ENCODE results near the gene CCDC77. TPM values are rescaled to one million over a fixed set of nuclear protein-coding genes. Genes with fewer than 3 reads are reported as not detected.

The CCDC77 gene
- total and polyA plus RNA-seq, 12 donors: 5.1 to 47.5 (median 9.3) TPM

DNA sequence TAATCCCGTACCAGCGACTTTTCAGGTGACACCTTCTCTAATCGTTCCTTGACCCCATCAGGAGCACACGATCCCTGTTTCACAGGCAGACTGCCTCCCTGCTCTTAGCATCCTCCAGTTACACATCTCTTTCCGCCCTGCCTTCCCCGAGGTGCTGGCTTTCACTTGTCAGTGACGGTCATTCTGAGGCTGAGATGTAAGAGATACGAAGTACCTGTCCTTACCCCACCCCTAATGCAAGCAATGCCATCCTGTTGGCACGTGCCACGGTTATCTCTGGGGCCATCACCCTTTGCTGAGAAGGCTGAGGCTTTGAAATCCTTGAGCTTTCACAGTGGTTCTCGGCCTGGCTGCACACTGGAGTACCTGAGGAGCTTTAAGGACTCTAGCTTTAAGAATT, 82.7 kb downstream of the CCDC77 start:
- no peaks in the 10 kb centered on the region for H3K36me3 ChIP-seq (replicated peaks in 1 of 2)
- TF ChIP-seq POLR2A (IDR thresholded peaks at IDR 0.05): no peak
- TF ChIP-seq CTCF (IDR thresholded peaks at IDR 0.05): no peak
- no peaks in the 10 kb centered on the region for H3K27me3 ChIP-seq
- peaks cover 0 to 13% of the 10 kb centered on the region in 2 donors for H3K4me1 ChIP-seq (replicated peaks in 1 of 2)
- no peaks in the 10 kb centered on the region for H3K9me3 ChIP-seq (replicated peaks in 1 of 3)
- H3K4me3 ChIP-seq: no peak overlapping the region
- peak in 1 of 7 donors; percentile 7 for DNase-seq
- WGBS, 4 donors: 82 to 89% (median 85%) methylated on average over 11 of the region's 11 CpGs
- H3K27ac ChIP-seq: no peak overlapping the region
- intact Hi-C loops (cut with DNase I): no loop called here

DNA sequence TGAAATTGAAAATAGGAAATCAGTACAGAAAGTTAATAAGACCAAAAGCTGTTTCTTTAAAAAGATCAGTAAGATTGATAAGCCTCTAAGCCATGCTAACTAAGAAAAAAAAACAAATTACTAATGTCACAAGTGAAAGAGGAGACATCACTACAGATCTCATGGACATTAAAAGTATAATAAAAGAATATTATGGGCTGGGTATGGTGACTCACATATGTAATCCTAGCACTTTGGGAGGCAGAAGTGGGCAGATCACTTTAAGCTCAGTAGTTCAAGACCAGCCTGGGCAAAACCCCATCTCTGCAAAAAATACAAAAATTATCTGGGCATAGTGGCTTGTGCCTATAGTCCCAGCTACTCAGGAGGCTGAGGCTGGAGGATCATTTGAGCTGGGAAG, 88.8 kb downstream of the CCDC77 start:
- Histone ChIP-seq H3K27ac (no peak overlapping the region), H3K9me3 (replicated peaks in 1 of 3) (no peaks in the 10 kb centered on the region), H3K4me1 (replicated peaks in 1 of 2) (no peaks in the 10 kb centered on the region), H3K36me3 (replicated peaks in 1 of 2) (no peaks in the 10 kb centered on the region), H3K27me3 (no peaks in the 10 kb centered on the region), H3K4me3 (no peak overlapping the region)
- intact Hi-C loops (cut with DNase I): no loop called here
- no peak for TF ChIP-seq POLR2A (IDR thresholded peaks at IDR 0.05)
- TF ChIP-seq CTCF (IDR thresholded peaks at IDR 0.05): no peak
- no peak for DNase-seq

Other genes starting within 250 kb of the CCDC77 start
- 1 to 10 TPM in 6 of 9 donors, under 1 TPM in 3; 0.33 to 4.3 (median 1.5) TPM for gene SLC6A12, start 187.5 kb upstream of the CCDC77 start, total RNA-seq
- 1 to 10 TPM in 1 of 3 donors, under 1 TPM in 2; 0.35 to 2.6 (median 0.57) TPM for gene SLC6A12, start 187.5 kb upstream of the CCDC77 start, polyA plus RNA-seq
- gene SLC6A13, start 138.8 kb upstream of the CCDC77 start, total RNA-seq: under 1 TPM in 3 of 9 donors, not detected in 6; 0.22 to 0.95 (median 0.83) TPM
- gene SLC6A13, start 138.8 kb upstream of the CCDC77 start, polyA plus RNA-seq: 1 to 10 TPM in 1 of 3 donors, under 1 TPM in 2; 0.37 to 1.0 (median 0.46) TPM
- gene KDM5A, start 12.3 kb upstream of the CCDC77 start, total RNA-seq: 100 to 1,000 TPM in 1 of 9 donors, 10 to 100 TPM in 8; 29.1 to 104 (median 69.2) TPM
- gene KDM5A, start 12.3 kb upstream of the CCDC77 start, polyA plus RNA-seq: 10 to 100 TPM in 2 of 3 donors, 1 to 10 TPM in 1; 5.5 to 22.8 (median 21.5) TPM
- 10 to 100 TPM in 7 of 9 donors, 1 to 10 TPM in 2; 3.1 to 43.1 (median 28.1) TPM for gene B4GALNT3, start 58.3 kb downstream of the CCDC77 start, total RNA-seq
- 10 to 100 TPM; 16.2 to 38.5 (median 30.5) TPM for gene B4GALNT3, start 58.3 kb downstream of the CCDC77 start, polyA plus RNA-seq